VCaP (cell line): ENCODE results near the gene TRIM41.

ENCODE experiments used
- H3K27ac ChIP-seq: fragments of 450-650 bp; 2 replicates; pipeline ENCODE4 v1.5.1; 2017
- TF ChIP-seq, protein P1 (sequence below): fragments of 450-650 bp; conservative IDR thresholded peaks from 2 replicates; pipeline ENCODE4 v1.5.1; 2017; ENCODE audit warnings: mild to moderate bottlenecking, moderate library complexity

The TRIM41 gene

DNA sequence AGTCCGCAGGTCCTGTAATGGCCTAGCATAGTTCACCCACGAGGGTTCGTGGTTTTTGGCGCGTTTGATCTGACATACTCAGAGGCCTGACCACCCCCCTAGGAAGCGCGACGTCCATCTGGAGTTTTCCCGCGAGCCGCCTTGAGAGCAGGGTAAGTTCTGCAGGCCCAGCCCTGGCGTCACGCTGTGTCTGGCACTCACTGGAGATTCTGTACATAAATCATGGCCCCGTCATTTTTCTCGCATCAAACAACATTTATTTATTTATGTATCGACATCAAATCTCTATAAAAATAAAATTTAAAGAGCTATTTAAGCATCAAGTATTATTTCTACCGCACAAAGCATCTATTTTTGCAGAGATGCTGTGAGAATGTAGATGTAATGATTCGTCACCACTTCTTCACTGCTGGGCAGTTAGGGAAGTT is 437 bp upstream of the TRIM41 start:
- H3K27ac ChIP-seq, result peak overlapping the region; percentile 97
- TF ChIP-seq, protein P1, sequence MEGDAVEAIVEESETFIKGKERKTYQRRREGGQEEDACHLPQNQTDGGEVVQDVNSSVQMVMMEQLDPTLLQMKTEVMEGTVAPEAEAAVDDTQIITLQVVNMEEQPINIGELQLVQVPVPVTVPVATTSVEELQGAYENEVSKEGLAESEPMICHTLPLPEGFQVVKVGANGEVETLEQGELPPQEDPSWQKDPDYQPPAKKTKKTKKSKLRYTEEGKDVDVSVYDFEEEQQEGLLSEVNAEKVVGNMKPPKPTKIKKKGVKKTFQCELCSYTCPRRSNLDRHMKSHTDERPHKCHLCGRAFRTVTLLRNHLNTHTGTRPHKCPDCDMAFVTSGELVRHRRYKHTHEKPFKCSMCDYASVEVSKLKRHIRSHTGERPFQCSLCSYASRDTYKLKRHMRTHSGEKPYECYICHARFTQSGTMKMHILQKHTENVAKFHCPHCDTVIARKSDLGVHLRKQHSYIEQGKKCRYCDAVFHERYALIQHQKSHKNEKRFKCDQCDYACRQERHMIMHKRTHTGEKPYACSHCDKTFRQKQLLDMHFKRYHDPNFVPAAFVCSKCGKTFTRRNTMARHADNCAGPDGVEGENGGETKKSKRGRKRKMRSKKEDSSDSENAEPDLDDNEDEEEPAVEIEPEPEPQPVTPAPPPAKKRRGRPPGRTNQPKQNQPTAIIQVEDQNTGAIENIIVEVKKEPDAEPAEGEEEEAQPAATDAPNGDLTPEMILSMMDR, result no peak

GRCh38 chr5:181223729-181224389 is 778 bp downstream of the TRIM41 start:
- TF ChIP-seq, protein P1, result no peak
- H3K27ac ChIP-seq, result peak overlapping the region; percentile 97

- peak overlapping the region; percentile 97 for H3K27ac ChIP-seq
- TF ChIP-seq, protein P1, result no peak
Observed at GRCh38 chr5:181224390-181225229, 1.5 kb downstream of the TRIM41 start.

DNA sequence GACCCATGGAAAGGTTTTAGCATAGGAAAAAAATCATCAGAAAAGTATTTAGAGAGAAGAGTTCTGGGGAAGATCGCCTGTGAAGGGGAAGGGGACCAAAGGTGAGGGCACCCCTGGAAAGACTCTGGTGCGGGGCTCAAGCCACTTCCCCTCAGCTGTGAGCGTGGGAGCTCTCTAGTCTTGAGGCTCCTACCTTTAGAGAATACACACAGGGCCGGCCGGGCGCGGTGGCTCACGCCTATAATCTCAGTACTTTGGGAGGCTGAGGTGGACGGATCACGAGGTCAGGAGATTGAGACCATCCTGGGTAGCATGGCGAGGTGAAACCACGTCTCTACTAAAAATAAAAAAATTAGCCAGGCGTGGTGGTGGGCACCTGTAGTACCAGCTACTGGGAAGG is 6.9 kb downstream of the TRIM41 start:
- TF ChIP-seq, protein P1, result no peak
- H3K27ac ChIP-seq, result no peak overlapping the region

GRCh38 chr5:181230551-181230950 is 7.5 kb downstream of the TRIM41 start:
- H3K27ac ChIP-seq, result no peak overlapping the region
- TF ChIP-seq, protein P1, result no peak

GRCh38 chr5:181231432-181231831 is 8.4 kb downstream of the TRIM41 start:
- H3K27ac ChIP-seq, result no peak overlapping the region; the same call in 1 of the 2 replicates
- TF ChIP-seq, protein P1, result no peak

DNA sequence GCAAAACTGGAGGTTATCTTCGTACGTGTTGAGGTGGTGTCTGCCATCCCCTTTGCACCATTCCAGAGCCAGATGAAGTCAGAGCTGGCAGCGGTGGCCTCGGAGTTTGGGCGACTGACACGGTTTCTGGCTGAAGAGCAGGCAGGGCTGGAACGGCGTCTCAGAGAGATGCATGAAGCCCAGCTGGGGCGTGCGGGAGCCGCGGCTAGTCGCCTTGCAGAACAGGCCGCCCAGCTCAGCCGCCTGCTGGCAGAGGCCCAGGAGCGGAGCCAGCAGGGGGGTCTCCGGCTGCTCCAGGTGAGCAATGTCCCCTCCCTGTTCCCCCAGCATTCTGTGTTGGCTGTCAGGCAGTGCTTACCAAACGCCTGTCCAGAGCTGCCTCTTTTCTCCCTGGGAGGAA is 9.5 kb downstream of the TRIM41 start:
- TF ChIP-seq, protein P1, result no peak

More for the DNA sequence above, 9.5 kb downstream of the TRIM41 start:
- peak overlapping the region; percentile 26; the same call in 1 of the 2 replicates for H3K27ac ChIP-seq
